HCEC 1CT (cell line): ENCODE results near the gene PKP1.
A peak's percentile ranks its signal among the peaks of the same experiment; 100 is the strongest.

Experiments used
- DNase-seq: peaks from one replicate; pipeline ENCODE4 v3.0.0-alpha.2; 2017

The PKP1 gene

DNA sequence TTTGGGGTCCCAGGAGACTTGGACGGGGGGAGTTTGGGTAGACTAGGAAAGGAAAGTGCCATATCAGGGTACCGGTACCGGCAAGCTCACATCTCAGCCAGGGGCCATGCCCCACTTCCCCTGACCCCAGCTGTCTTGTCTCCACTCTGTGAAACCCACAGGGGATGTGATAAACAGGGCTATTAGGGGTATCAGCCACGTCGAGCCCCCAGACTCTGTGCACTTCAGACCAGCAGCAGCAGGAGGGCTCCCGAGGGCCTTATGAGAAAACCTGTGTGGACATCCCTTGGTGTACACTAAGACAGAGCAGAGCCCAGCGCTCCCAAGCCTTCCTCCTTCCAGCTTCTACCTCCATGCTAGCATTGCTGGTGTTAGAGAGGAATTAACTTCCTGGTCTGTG, 47.9 kb downstream of the PKP1 start:
- DNase-seq = no peak

DNA sequence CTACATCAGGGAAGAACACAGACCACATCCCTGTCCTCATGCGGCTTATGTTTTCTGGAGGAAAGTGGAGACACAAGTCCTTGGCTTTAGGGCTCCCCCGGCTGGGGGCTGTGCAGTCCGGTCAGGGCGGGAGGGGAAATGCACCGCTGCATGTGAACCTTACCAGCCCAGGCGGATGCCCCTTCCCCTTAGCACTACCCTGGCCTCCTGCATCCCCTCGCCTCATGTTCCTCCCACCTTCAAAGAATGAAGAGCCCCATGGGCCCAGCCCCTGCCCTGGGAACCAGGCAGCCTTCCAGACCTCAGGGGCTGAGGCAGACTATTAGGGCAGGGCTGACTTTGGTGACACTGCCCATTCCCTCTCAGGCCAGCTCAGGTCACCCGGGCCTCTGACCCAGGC, 48.7 kb downstream of the PKP1 start:
- no peak for DNase-seq

DNA sequence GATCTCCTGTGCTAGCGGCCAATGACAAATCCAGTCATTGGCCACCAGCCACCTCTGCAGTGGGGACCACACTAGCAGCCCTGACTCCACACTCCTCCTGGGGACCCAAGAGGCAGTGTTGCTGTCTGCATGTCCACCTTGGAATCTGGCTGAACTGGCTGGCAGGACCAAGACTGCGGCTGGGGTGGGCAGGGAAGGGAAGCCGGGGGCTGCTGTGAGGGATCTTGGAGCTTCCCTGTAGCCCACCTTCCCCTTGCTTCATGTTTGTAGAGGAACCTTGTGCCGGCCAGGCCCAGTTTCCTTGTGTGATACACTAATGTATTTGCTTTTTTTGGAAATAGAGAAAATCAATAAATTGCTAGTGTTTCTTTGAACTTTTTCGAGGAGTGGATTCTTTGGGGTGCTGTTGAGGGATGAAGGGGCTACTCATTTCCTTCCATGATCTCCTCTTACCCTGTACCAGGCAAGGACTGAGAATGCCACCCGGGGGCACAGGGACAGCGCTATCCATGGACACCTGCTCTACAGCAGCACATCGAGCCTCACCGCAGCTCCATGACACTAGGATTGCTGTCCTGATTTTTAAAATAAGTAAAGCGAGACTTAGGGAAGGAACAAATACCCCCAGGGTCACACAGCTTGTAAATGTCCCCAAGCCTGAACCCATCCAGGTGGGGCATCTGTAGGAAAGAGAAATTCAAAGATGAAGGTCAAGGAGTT, 49.5 kb downstream of the PKP1 start:
- DNase-seq = no peak

- no peak for DNase-seq
These were observed 51.2 kb downstream of the PKP1 start for GRCh38 chr1:201334325-201335173.

GRCh38 chr1:201335174-201335870, 52.0 kb downstream of the PKP1 start:
- DNase-seq = no peak

DNA sequence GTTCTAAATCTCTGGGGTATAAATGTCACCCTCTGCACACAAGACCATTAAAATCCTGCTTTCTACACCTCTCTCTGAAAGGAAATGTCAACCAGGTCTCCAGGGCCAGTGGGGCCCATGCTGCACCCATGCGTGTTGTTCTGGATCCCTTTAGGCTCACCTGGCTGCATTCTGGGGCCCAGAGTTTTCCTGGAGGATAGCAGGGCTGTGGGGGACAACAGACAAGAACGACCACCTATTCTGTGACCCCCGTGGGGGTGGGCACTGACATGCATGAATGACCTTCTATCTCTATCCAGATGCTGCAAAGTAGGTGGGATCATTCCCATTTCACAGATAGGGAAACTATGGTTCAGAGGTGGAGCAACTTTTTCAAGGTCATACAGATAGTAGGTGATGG, 52.6 kb downstream of the PKP1 start:
- DNase-seq = no peak

DNA sequence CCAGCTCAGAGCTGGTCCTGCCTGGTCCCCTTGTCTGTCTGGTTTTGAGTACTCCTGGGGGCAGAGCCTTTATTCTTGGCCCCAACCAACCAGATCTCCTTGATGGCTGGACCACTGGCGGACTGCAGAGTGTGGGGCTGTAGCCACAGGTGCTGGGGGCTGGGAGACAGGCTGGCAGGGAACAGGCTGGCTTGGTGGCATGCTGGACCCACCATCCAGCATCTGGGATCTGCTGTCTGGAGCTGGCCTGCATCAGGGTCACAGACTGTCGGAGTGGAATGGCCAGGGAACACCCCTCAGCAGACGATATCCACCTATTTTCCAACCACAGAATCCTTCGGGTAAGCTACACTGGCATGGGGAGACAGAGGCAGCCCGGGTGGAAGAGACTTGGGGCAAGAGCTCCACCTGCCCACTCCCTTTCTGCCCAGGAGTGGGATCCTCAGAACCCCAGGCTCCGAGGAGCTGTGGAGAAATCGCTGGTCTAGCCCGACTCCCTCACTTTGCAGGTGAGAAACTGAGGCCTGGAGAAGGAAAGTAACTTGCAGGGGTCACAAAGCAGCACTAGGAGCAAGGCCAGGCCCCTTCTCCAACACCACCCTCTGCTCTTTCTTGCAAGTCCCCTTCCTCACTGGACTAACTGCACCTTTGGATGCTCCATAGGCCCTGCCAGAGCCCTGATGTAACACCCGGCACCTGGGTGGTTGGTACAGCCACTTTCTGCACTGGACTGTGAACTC, 53.6 kb downstream of the PKP1 start:
- DNase-seq = no peak

DNA sequence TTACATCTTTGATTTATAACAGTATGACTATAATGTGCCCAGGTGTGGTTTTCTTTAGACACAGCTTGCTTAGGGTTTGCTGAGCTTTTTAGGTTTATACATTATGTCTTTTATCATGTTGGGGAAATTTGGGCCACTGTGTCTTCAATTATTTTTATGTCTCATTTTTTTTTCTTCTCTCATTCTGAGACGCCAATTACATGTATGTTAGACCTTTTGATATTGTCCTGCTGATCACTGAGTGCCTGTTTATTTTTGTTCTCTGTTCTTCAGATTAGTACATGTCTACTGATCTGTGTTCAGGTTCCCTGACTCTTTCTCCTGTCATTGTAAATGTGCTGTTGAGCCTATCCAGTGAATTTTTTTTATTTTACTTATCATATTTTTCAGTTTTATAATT, 58.1 kb downstream of the PKP1 start:
- no peak for DNase-seq

DNA sequence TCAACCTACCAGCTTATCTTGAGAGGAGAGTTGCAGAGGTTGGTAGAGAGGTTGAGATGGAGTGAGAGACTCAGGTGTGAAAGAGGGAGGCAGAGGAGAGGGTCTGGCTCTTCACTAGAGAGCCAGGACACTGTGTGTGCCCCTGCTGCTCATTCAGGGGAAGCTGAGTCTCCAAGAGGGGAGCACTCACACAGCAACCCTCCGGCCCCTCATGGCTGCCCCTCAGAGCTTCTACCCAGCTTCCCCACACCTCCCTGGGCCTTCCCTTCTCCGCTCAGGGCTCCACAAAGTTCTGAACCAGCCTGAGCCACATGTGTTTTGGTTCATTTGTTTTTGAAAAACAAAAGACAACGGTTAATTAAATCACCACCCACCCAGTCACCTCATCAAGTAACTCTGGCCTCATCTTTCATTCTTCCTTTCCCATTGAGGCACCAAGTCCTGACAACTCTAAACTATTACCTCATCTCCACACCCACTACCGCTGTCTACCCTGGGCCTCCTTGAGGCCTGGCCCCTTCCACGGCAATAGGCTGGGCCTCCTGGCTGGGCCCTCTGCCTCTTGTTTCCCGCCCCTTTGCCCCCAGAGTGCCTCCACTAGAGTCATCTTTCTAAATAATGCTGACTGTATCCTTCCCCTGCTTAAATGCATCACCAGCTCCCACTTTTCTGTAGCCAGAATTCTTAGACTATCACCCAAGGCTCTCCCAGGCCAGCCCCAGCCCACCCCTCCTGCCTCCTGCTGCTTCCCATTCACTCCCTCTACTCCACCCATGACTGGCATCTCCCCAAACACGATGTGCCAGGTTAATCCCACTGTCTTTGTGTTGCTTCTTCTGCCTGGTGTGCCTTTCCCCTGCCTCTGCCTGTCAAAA, 61.1 kb downstream of the PKP1 start:
- DNase-seq = no peak

GRCh38 chr1:201345081-201345355, 61.7 kb downstream of the PKP1 start:
- no peak for DNase-seq

DNA sequence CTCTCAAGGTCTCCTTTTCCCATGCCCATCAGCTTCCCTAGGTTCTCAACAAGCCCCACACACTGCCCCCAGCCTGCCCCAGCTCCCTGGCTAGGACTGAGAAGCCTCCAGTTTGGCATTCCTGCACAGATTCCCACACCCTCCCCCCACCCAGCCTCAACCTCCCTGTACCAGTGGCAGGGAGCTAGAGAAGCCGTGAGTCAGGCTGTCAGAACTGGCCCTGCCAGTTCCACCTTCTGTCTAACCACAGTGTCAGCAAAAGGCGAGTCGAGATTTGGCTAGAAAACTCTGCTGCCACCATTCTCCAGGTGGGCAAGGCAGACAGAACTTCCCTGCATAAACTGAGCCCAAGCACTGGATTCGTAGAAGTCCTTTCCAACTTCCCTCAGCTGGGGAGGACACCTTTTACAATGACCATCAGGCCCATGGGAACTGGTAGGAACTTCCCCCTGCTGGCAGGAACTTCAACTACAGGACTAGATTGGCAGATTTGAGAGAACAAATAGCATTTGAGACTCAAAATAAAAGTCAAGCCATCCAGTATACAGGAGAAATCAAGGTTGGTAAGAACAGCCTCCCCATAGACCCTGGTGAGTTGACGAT, 63.1 kb downstream of the PKP1 start:
- peak; percentile 55 for DNase-seq

GRCh38 chr1:201346987-201347386, 63.7 kb downstream of the PKP1 start:
- no peak for DNase-seq

DNA sequence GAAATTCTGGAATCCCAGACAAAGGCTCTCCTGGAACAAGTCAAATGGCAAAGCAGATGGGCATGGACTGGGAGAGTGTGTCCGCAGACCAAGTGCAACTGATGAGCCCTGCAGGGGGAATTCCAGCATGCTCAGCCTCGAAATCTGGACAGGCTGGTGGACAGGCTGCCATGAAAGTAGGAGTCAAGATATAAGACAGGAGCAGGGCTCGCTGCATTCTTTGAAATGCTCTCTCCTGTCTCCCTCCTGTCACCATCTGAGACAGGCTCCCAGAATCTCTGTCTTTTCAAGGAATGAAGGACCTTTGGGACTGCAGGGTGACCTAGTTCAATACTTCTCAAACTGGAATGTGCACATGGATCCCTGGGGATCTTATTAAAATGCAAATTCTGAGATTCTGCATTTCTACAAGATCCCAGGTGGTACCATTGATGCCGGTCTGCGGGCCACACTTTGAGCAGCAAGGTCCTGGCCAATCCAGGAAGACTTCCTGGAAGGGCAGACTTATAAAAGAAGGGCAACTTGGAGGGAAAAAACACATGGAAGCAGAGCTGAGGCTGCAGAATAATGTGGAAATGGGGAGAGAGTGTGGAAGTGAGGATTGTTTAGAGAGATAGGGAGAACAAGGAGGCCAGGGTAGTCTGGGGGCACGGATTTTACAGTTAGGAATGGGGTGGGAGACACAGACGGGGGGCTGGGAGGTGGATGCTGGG, 64.3 kb downstream of the PKP1 start:
- no peak for DNase-seq

DNA sequence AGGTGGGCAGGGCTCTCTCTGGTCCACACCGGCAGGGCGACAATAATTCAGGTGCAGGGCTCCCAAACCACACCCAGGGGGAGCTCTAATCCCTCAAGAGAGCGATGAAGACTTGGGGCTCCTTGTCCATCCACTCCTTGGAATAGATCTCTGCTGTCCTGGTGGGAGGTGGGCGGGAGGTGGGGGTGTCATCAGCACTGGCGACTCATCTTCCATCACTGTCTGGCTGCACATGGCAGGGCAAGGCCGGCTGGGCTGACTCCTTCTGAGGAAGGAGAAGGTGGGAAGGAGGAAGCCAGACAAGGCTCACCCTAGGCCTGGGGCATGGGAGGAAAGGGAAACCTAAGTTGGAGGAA, 64.9 kb downstream of the PKP1 start:
- peak; percentile 51 for DNase-seq

DNA sequence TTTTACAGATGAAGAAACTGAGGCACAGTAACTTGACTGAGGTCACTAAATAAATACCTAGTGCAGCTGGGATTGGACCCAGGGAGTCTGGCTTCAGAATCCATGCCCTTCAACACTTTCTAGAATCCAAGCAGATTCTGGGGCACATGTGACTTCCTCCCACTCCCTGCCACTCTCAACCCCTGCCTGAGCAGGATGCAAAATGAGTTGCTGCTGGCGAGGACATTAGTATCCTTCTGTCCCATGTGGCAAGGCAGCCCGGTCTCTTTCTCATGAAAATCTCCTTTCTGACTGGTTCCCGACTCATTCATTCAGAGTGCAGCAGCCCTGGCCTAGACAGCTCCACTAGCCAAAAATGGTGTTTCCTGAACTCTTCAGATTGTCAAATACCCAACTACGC, 65.8 kb downstream of the PKP1 start:
- DNase-seq = no peak

DNA sequence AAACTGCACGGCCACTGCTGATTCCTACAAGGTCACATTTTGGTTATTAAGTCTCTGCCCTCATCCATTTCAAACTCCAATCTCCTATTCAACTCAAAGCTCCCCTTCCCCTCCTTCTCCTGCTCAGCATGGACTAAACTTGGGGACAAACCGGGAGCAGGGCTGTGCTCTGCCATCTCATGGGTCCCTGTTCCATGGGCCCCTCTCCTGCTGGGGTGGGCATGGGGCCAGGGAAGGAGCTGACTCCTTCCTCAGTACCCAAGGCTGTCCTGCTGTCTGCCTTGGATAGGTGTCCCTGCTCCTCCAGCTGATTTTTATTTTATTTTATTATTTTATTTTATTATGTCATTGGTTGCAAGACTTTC, 67.0 kb downstream of the PKP1 start:
- DNase-seq = no peak

DNA sequence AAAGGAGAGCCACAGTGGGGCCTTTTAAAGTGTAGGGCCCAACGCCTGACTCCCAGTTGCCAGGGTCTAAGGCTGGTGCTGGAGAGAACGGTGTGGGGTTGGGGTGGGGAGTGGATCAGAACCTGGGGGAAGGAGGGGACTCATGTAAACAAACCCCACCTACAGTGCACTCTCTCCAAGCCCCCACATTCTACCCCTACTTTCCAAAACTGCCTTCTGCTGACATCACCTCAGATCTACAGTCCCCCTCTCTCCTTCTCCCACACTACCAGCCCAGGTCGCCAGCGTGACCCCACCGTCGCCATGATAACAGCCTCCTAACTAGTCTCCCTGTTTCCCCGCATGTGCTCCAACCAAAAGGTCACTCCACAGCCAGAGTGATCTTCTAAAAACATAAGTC, 67.6 kb downstream of the PKP1 start:
- no peak for DNase-seq

GRCh38 chr1:201351617-201352016, 68.3 kb downstream of the PKP1 start:
- no peak for DNase-seq

- DNase-seq = no peak
These were observed 70.1 kb downstream of the PKP1 start for GRCh38 chr1:201353186-201353940.

DNA sequence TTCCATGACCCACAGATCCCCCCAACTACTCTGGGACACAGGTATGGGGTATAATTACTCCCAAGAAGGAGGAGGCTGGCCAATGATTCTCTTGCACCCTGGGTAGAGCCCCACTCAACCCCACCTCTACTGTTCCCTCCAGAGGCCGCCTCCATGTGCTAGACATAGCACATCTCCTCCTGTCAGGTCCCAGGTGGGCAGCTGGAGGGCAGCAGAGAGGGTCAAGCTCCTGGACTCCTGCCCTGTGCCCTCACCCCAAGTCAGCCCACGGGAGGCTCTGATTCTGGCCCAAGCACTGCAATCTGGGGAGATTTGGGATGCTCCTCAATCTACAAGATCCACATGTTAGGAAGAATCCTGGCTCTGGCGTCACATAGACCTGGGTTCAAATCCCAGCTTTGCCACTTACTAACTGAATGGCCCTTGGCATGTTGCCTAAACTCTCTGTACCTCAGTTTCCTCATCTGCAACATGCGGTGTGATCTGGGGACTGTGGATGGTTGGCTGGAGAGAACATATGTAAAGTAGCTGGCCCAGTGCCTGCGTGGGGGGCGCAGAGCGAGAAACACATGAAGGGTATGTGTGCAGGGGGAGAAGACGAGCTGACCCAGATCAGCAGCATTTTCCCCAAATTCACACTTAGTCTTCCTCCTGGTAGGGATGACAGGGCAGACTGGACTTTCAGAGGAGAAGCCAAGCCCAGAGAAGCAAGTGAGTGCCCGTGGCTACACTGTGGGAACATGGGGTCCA, 71.0 kb downstream of the PKP1 start:
- no peak for DNase-seq
